Panc1 (cell line): ENCODE results near the gene TBC1D22B. TPM values are rescaled to one million over a fixed set of nuclear protein-coding genes. Genes with fewer than 3 reads are reported as not detected.

Experiments
- ATAC-seq: fragments of 200-7000 bp; cut with Tn5 transposase; 2 replicates; pipeline ENCODE4 v1.9.1; 2020; ENCODE audit warnings: mild to moderate bottlenecking, moderate library complexity
- BruUV-seq: library from RNA; stranded (reverse); fragments of 400-500 nt; replicated peaks from 2 replicates; lab custom pipeline; 2021; lab: Mats Ljungman, UMichigan
- CTCF ChIA-PET: fragments of 300-600 bp; sonication (Branson Sonifier 250); formaldehyde crosslinking; loops from one replicate; lab custom pipeline; 2022; ENCODE audit warnings: antibody characterized with exemption; lab: Charles Lee
- POLR2A ChIA-PET: fragments of 300-600 bp; sonication (Branson Sonifier 250); formaldehyde crosslinking; loops from one replicate; lab custom pipeline; 2022; ENCODE audit warnings: antibody characterized with exemption; lab: Charles Lee
- DNase-seq: peaks from one replicate; pipeline ENCODE4 v3.0.0-alpha.2; 2010; ENCODE audit warnings: low read depth, low spot score
- H3K27ac ChIP-seq: 2 replicates; pipeline ENCODE4 v1.5.1; 2011; ENCODE audit warnings: mild to moderate bottlenecking, low read length, inconsistent platforms
- H3K27me3 ChIP-seq: fragments of 200-500 bp; sonication (Bioruptor generic); 2 replicates; pipeline ENCODE4 v1.6.0; 2014; ENCODE audit warnings: low read length, inconsistent platforms; ENCODE audit not compliant: control insufficient read depth, insufficient read depth
- H3K36me3 ChIP-seq: fragments of 200-500 bp; sonication (Bioruptor generic); 2 replicates; pipeline ENCODE4 v1.5.1; 2014; ENCODE audit warnings: inconsistent platforms, mild to moderate bottlenecking, low read length, moderate library complexity; ENCODE audit not compliant: control insufficient read depth, insufficient read depth
- H3K4me1 ChIP-seq: 2 replicates; pipeline ENCODE4 v1.5.1; 2011; ENCODE audit warnings: inconsistent platforms, mild to moderate bottlenecking, low read length, moderate library complexity; ENCODE audit not compliant: control insufficient read depth, insufficient read depth
- H3K4me3 ChIP-seq, 2 experiments: 2 replicates each; pipeline ENCODE4 v1.5.1; 2011 to 2012; ENCODE audit warnings: low read depth in 2 of 2, low read length in 2 of 2, mild to moderate bottlenecking in 2 of 2, inconsistent platforms in 1 of 2, moderate library complexity in 1 of 2
- H3K9me3 ChIP-seq: fragments of 200-500 bp; sonication (Bioruptor generic); 2 replicates; pipeline ENCODE4 v1.5.1; 2014; ENCODE audit warnings: low read depth, mild to moderate bottlenecking, inconsistent platforms, low read length, moderate library complexity; ENCODE audit not compliant: control insufficient read depth, insufficient read depth
- CTCF ChIP-seq: fragments of 450-650 bp; IDR thresholded peaks from 2 replicates; pipeline ENCODE4 v1.5.1; 2017; ENCODE audit warnings: mild to moderate bottlenecking
- POLR2AphosphoS5 ChIP-seq: IDR thresholded peaks from 2 replicates; pipeline ENCODE4 v1.6.1; 2012; ENCODE audit warnings: mild to moderate bottlenecking, low read depth, low read length, moderate library complexity
- SIN3A ChIP-seq: IDR thresholded peaks from 2 replicates; pipeline ENCODE4 v1.6.1; 2012; ENCODE audit warnings: low read depth, mild to moderate bottlenecking, low read length, moderate library complexity, borderline replicate concordance; ENCODE audit not compliant: insufficient read depth
- TCF7L2 ChIP-seq: IDR thresholded peaks from 2 replicates; pipeline ENCODE4 v1.6.1; 2011; ENCODE audit warnings: mild to moderate bottlenecking, low read depth, low read length, inconsistent platforms
- in situ Hi-C: cut with HindIII; loops from 2 replicates; pipeline ENCODE4 v1.10.0; 2016; ENCODE audit warnings: low sequenced_read_pairs, low pct_unique_long_range_greater_than_20kb
- intact Hi-C: fragments of 100-400 bp; cut with micrococcal nuclease; formaldehyde crosslinking; loops from one replicate; pipeline ENCODE4 v1.10.0; 2022; ENCODE audit not compliant: unreplicated experiment
- total RNA-seq: library from RNA; stranded (reverse); gene quantifications from one replicate; pipeline ENCODE4 v1.2.1, GENCODE V29; 2021; ENCODE audit not compliant: unreplicated experiment
- TF ChIP-seq, protein P1 (sequence below), 2 experiments: IDR thresholded peaks; 2 replicates each; pipeline ENCODE4 v1.6.1; 2011 to 2012; ENCODE audit warnings: low read depth in 2 of 2, control low read depth in 1 of 2, low read length in 1 of 2, mild to moderate bottlenecking in 1 of 2, moderate library complexity in 1 of 2; ENCODE audit not compliant: insufficient read depth in 1 of 2

The TBC1D22B gene
- total RNA-seq, 1 experiment from 2014 or later, result 13.0 TPM

DNA sequence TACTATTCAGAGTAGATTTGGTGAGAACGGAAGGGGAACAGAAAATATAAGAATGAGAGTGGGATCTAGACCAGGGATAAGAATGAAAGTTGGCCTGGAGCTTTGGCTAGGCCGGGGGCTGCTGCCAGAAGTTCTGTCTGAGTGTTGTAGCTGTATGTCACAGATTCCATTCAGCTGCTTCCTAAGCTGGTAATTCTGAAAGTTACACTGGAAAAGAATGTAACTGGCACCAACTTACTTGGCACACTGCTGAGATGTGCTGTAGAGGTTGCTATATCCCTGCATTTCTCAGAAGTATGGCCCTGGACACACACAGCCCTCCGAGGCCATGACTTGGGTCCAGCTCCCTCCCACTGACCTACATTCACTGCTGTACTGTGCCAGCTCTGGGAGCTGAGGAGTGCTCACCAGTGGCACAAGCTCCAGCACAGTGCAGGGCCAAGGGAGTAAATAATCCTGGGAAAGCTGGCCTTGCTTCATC lies 26.1 kb downstream of the TBC1D22B start:
- ChIA-PET CTCF (no interaction called here), POLR2A (no interaction called here)
- no peak overlapping the region for H3K27ac ChIP-seq
- no peak overlapping the region for H3K4me3 ChIP-seq
- H3K27me3 ChIP-seq, result no peaks in the 10 kb centered on the region
- no peaks in the 10 kb centered on the region for H3K9me3 ChIP-seq
- no peaks in the 10 kb centered on the region for H3K4me1 ChIP-seq
- DNase-seq, result no peak
- intact Hi-C loops (no loop called here), in situ Hi-C loops (no loop called here)
- BruUV-seq, result no TSS peak
- peaks cover 9% of the 10 kb centered on the region; the same call in 1 of the 2 replicates for H3K36me3 ChIP-seq
- TF ChIP-seq CTCF (no peak), SIN3A (no peak), TCF7L2 (no peak), POLR2AphosphoS5 (no peak)
- TF ChIP-seq, protein P1, sequence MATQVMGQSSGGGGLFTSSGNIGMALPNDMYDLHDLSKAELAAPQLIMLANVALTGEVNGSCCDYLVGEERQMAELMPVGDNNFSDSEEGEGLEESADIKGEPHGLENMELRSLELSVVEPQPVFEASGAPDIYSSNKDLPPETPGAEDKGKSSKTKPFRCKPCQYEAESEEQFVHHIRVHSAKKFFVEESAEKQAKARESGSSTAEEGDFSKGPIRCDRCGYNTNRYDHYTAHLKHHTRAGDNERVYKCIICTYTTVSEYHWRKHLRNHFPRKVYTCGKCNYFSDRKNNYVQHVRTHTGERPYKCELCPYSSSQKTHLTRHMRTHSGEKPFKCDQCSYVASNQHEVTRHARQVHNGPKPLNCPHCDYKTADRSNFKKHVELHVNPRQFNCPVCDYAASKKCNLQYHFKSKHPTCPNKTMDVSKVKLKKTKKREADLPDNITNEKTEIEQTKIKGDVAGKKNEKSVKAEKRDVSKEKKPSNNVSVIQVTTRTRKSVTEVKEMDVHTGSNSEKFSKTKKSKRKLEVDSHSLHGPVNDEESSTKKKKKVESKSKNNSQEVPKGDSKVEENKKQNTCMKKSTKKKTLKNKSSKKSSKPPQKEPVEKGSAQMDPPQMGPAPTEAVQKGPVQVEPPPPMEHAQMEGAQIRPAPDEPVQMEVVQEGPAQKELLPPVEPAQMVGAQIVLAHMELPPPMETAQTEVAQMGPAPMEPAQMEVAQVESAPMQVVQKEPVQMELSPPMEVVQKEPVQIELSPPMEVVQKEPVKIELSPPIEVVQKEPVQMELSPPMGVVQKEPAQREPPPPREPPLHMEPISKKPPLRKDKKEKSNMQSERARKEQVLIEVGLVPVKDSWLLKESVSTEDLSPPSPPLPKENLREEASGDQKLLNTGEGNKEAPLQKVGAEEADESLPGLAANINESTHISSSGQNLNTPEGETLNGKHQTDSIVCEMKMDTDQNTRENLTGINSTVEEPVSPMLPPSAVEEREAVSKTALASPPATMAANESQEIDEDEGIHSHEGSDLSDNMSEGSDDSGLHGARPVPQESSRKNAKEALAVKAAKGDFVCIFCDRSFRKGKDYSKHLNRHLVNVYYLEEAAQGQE (IDR thresholded peaks at IDR 0.05; ENCODE audit: insufficient read depth in 1 of 2, low read depth in 2 of 2, low read length in 1 of 2), result no peak
- no peak for ATAC-seq

GRCh38 chr6:37284781-37285180 lies 27.2 kb downstream of the TBC1D22B start:
- no peak overlapping the region for H3K4me3 ChIP-seq
- BruUV-seq, result no TSS peak
- TF ChIP-seq TCF7L2 (no peak), CTCF (no peak), POLR2AphosphoS5 (no peak), SIN3A (no peak)
- TF ChIP-seq, protein P1 (IDR thresholded peaks at IDR 0.05; ENCODE audit: insufficient read depth in 1 of 2, low read depth in 2 of 2, low read length in 1 of 2), result no peak
- H3K36me3 ChIP-seq, result peaks cover 6% of the 10 kb centered on the region; the same call in 1 of the 2 replicates
- H3K4me1 ChIP-seq, result no peaks in the 10 kb centered on the region
- ChIA-PET POLR2A (no interaction called here), CTCF (interaction anchor here (0.6 kb wide), 1 partner anchor 131 kb away, joined by 4 read pairs; no protein-coding TSS in a partner anchor)
- ATAC-seq (no peak), DNase-seq (no peak)
- H3K9me3 ChIP-seq, result no peaks in the 10 kb centered on the region
- no peaks in the 10 kb centered on the region for H3K27me3 ChIP-seq
- intact Hi-C loops, result no loop called here
- in situ Hi-C loops, result no loop called here
- H3K27ac ChIP-seq, result no peak overlapping the region
